ENCODE measurements around the gene PHC2.
A peak's percentile ranks its signal among the peaks of the same experiment; 100 is the strongest.
"Not testable (repeated sequence)": the region's sequence is repeated elsewhere in the genome, so short reads cannot be mapped to it uniquely, and the experiment has no call there.

PHC2 gene

GRCh38 chr1:33316601-33317000 is 114.3 kb downstream of the PHC2 start:
- no peak for DNase-seq (ENCODE audit: low read depth, low spot score)

GRCh38 chr1:33314416-33314815 is 116.5 kb downstream of the PHC2 start:
- DNase-seq (ENCODE audit: low read depth, low spot score): no peak

- DNase-seq (ENCODE audit: low read depth, low spot score): no peak
Measured at GRCh38 chr1:33312413-33312749, 118.5 kb downstream of the PHC2 start.

GRCh38 chr1:33311706-33312412 is 119.0 kb downstream of the PHC2 start:
- DNase-seq (ENCODE audit: low read depth, low spot score): no peak

- DNase-seq (ENCODE audit: low read depth, low spot score): no peak
Measured at GRCh38 chr1:33310702-33311101, 120.2 kb downstream of the PHC2 start.

GRCh38 chr1:33309351-33309750 is 121.5 kb downstream of the PHC2 start:
- DNase-seq (ENCODE audit: low read depth, low spot score): not testable (repeated sequence)

GRCh38 chr1:33307494-33307864 is 123.4 kb downstream of the PHC2 start:
- DNase-seq (ENCODE audit: low read depth, low spot score): no peak

- DNase-seq (ENCODE audit: low read depth, low spot score): peak; percentile 36
Measured at GRCh38 chr1:33306653-33307493, 124.0 kb downstream of the PHC2 start.

GRCh38 chr1:33305816-33306652 is 124.9 kb downstream of the PHC2 start:
- no peak for DNase-seq (ENCODE audit: low read depth, low spot score)

GRCh38 chr1:33305016-33305415 is 125.9 kb downstream of the PHC2 start:
- no peak for DNase-seq (ENCODE audit: low read depth, low spot score)

- no peak for DNase-seq (ENCODE audit: low read depth, low spot score)
Measured at GRCh38 chr1:33302325-33302724, 128.6 kb downstream of the PHC2 start.

- no peak for DNase-seq (ENCODE audit: low read depth, low spot score)
Measured at GRCh38 chr1:33301273-33301984, 129.5 kb downstream of the PHC2 start.

GRCh38 chr1:33300673-33301072 is 130.2 kb downstream of the PHC2 start:
- no peak for DNase-seq (ENCODE audit: low read depth, low spot score)

GRCh38 chr1:33299461-33300155 is 131.3 kb downstream of the PHC2 start:
- DNase-seq (ENCODE audit: low read depth, low spot score): no peak

GRCh38 chr1:33298623-33299277 is 132.1 kb downstream of the PHC2 start:
- peak; percentile 91 for DNase-seq (ENCODE audit: low read depth, low spot score)

- no peak for DNase-seq (ENCODE audit: low read depth, low spot score)
Measured at GRCh38 chr1:33297911-33298622, 132.8 kb downstream of the PHC2 start.

- no peak for DNase-seq (ENCODE audit: low read depth, low spot score)
Measured at GRCh38 chr1:33296824-33297223, 134.1 kb downstream of the PHC2 start.

- no peak for DNase-seq (ENCODE audit: low read depth, low spot score)
Measured at GRCh38 chr1:33296082-33296458, 134.8 kb downstream of the PHC2 start.

GRCh38 chr1:33295450-33296081 is 135.3 kb downstream of the PHC2 start:
- peak; percentile 95 for DNase-seq (ENCODE audit: low read depth, low spot score)
